H1 (cell line): ENCODE measurements around the gene ITPR3. TPM values are rescaled to one million over a fixed set of nuclear protein-coding genes. Genes with fewer than 3 reads are reported as not detected.

Experiments
- CTCF ChIA-PET: fragments of 300-600 bp; sonication (Branson Sonifier 250); formaldehyde crosslinking; loops from one replicate; lab custom pipeline; 2021; ENCODE audit not compliant: partially characterized antibody; lab: Charles Lee
- POLR2A ChIA-PET: fragments of 300-600 bp; sonication (Branson Sonifier 250); formaldehyde crosslinking; loops from one replicate; lab custom pipeline; 2021; ENCODE audit warnings: inconsistent platforms; ENCODE audit not compliant: partially characterized antibody; lab: Charles Lee
- DNase-seq, 2 experiments: peaks; one replicate each; pipeline versions ENCODE4 v3.0.0 to v3.0.0-alpha.2; 2010 to 2022; ENCODE audit warnings: low spot score in 2 of 2, low read depth in 1 of 2, mixed read lengths in 1 of 2
- FAIRE-seq: peaks from 2 replicates; lab custom pipeline; 2011; peaks lifted over from hg19 to GRCh38; lab: Jason Lieb, UNC
- H2AFZ ChIP-seq: 2 replicates; pipeline ENCODE4 v1.8.1; 2012; ENCODE audit warnings: low read length, inconsistent platforms
- H2AK5ac ChIP-seq: 2 replicates; pipeline ENCODE4 v1.6.1; 2013; ENCODE audit warnings: low read depth, low read length
- H2BK120ac ChIP-seq: replicated peaks from 2 replicates; pipeline ENCODE3; 2013; ENCODE audit warnings: low read depth, low read length, inconsistent platforms
- H2BK12ac ChIP-seq: 2 replicates; pipeline ENCODE4 v1.6.1; 2013; ENCODE audit warnings: low read depth, low read length
- H2BK15ac ChIP-seq: 2 replicates; pipeline ENCODE4 v1.6.1; 2013; ENCODE audit warnings: low read length
- H2BK20ac ChIP-seq: 2 replicates; pipeline ENCODE4 v1.6.1; 2013; ENCODE audit warnings: low read length
- H2BK5ac ChIP-seq: 2 replicates; pipeline ENCODE4 v1.6.1; 2013; ENCODE audit warnings: low read depth, low read length
- H3K14ac ChIP-seq: 2 replicates; pipeline ENCODE4 v1.6.1; 2013; ENCODE audit warnings: inconsistent platforms; ENCODE audit not compliant: insufficient read length
- H3K18ac ChIP-seq: 2 replicates; pipeline ENCODE4 v1.6.1; 2013; ENCODE audit warnings: low read length; ENCODE audit errors: extremely low read depth
- H3K23ac ChIP-seq: 2 replicates; pipeline ENCODE4 v1.6.1; 2013; ENCODE audit warnings: inconsistent platforms; ENCODE audit not compliant: insufficient read length
- H3K23me2 ChIP-seq: 2 replicates; pipeline ENCODE4 v1.6.1; 2013; ENCODE audit warnings: low read depth, low read length
- H3K27ac ChIP-seq: 2 replicates; pipeline ENCODE4 v1.6.1; 2011; ENCODE audit warnings: low read depth, low read length, inconsistent platforms
- H3K27me3 ChIP-seq, 4 experiments: replicated peaks in 1 of 4; 1 replicate in 1 of 4; 2 replicates in 3 of 4; pipeline versions ENCODE4 v1.6.1 to v1.8.1; 2011 to 2013; ENCODE audit warnings: low read length in 3 of 4, mild to moderate bottlenecking in 3 of 4, inconsistent platforms in 2 of 4, mixed read lengths in 2 of 4, moderate library complexity in 1 of 4; ENCODE audit not compliant: control insufficient read depth in 3 of 4, insufficient read depth in 3 of 4; ENCODE audit errors: extremely low read depth in 1 of 4
- H3K36me3 ChIP-seq, 4 experiments: 2 replicates each; pipeline versions ENCODE4 v1.6.1 to v1.8.1; 2011 to 2013; ENCODE audit warnings: mild to moderate bottlenecking in 4 of 4, low read length in 3 of 4, moderate library complexity in 2 of 4, control low read depth in 1 of 4, inconsistent platforms in 1 of 4; ENCODE audit not compliant: insufficient read depth in 4 of 4, control insufficient read depth in 2 of 4
- H3K4ac ChIP-seq: replicated peaks from 2 replicates; pipeline ENCODE3; 2013; ENCODE audit warnings: low read length, low read depth, mixed read lengths, inconsistent platforms; ENCODE audit not compliant: insufficient read length
- H3K4me1 ChIP-seq, 4 experiments: replicated peaks in 1 of 4; 1 replicate in 1 of 4; 2 replicates in 3 of 4; pipeline versions ENCODE4 v1.6.1 to v1.8.1; 2011 to 2013; ENCODE audit warnings: low read length in 3 of 4, inconsistent platforms in 2 of 4, mixed read lengths in 1 of 4; ENCODE audit not compliant: insufficient read depth in 4 of 4, control insufficient read depth in 3 of 4
- H3K4me2 ChIP-seq, 2 experiments: 2 replicates each; pipeline versions ENCODE4 v1.6.1 to v1.8.1; 2011 to 2013; ENCODE audit warnings: low read depth in 2 of 2, low read length in 2 of 2, control low read depth in 1 of 2, inconsistent platforms in 1 of 2, mild to moderate bottlenecking in 1 of 2; ENCODE audit not compliant: insufficient read depth in 1 of 2
- H3K4me3 ChIP-seq, 4 experiments: fragments of 200-600, 300-600 bp in 1 of 4; sonication (generic), shearing (Covaris generic), sonication (Bioruptor Twin) in 1 of 4; 2 replicates each; pipeline versions ENCODE4 v1.5.1 to v1.8.1; 2011 to 2016; ENCODE audit warnings: low read length in 4 of 4, low read depth in 3 of 4, control low read depth in 2 of 4, inconsistent platforms in 2 of 4, mild to moderate bottlenecking in 2 of 4, mixed read lengths in 1 of 4, moderate library complexity in 1 of 4; ENCODE audit not compliant: insufficient read depth in 2 of 4; ENCODE audit errors: extremely low read depth in 1 of 4
- H3K56ac ChIP-seq: replicated peaks from 2 replicates; pipeline ENCODE3; 2013; ENCODE audit warnings: low read depth, mild to moderate bottlenecking, mixed read lengths, low read length, inconsistent platforms; ENCODE audit not compliant: insufficient read length
- H3K79me1 ChIP-seq: 2 replicates; pipeline ENCODE4 v1.6.1; 2013; ENCODE audit warnings: low read depth, low read length, control low read depth
- H3K79me2 ChIP-seq, 2 experiments: 2 replicates each; pipeline versions ENCODE4 v1.6.1 to v1.8.1; 2012 to 2013; ENCODE audit warnings: low read length in 2 of 2, mild to moderate bottlenecking in 2 of 2, inconsistent platforms in 1 of 2; ENCODE audit not compliant: insufficient read depth in 2 of 2, control insufficient read depth in 1 of 2
- H3K9ac ChIP-seq, 4 experiments: replicated peaks in 1 of 4; 1 replicate in 1 of 4; 2 replicates in 3 of 4; pipeline versions ENCODE4 v1.6.1 to v1.8.1; 2011 to 2013; ENCODE audit warnings: low read depth in 3 of 4, low read length in 3 of 4, control low read depth in 2 of 4, mild to moderate bottlenecking in 2 of 4, moderate library complexity in 2 of 4, inconsistent platforms in 1 of 4; ENCODE audit errors: extremely low read depth in 1 of 4
- H3K9me3 ChIP-seq, 2 experiments: 2 replicates each; pipeline versions ENCODE4 v1.6.1 to v1.8.1; 2012 to 2013; ENCODE audit warnings: mild to moderate bottlenecking in 2 of 2, moderate library complexity in 2 of 2, control low read depth in 1 of 2, inconsistent platforms in 1 of 2, low read depth in 1 of 2, low read length in 1 of 2, mixed read lengths in 1 of 2; ENCODE audit not compliant: insufficient read depth in 2 of 2
- H4K20me1 ChIP-seq, 2 experiments: replicated peaks in 1 of 2; 2 replicates each; pipeline versions ENCODE3 to v1.8.1; 2011 to 2013; ENCODE audit warnings: inconsistent platforms in 2 of 2, low read length in 2 of 2, mild to moderate bottlenecking in 1 of 2; ENCODE audit not compliant: insufficient read depth in 2 of 2, control insufficient read depth in 1 of 2
- H4K5ac ChIP-seq: 2 replicates; pipeline ENCODE4 v1.6.1; 2013; ENCODE audit warnings: low read length, low read depth, mixed read lengths, inconsistent platforms; ENCODE audit not compliant: insufficient read length
- H4K8ac ChIP-seq: 2 replicates; pipeline ENCODE4 v1.8.0; 2013; ENCODE audit warnings: mild to moderate bottlenecking, moderate library complexity, low read length, inconsistent platforms; ENCODE audit not compliant: insufficient read depth; ENCODE audit errors: extremely low read depth
- H4K91ac ChIP-seq: replicated peaks from 2 replicates; pipeline ENCODE3; 2013; ENCODE audit warnings: low read length, mixed read lengths, inconsistent platforms; ENCODE audit not compliant: insufficient read length
- ATF3 ChIP-seq: IDR thresholded peaks from 2 replicates; pipeline ENCODE4 v1.6.1; 2011; ENCODE audit warnings: low read depth, mild to moderate bottlenecking, low read length; ENCODE audit not compliant: insufficient read depth
- BACH1 ChIP-seq: IDR thresholded peaks from 2 replicates; pipeline ENCODE4 v1.6.1; 2012; ENCODE audit warnings: low read length, improper control_type of control experiment
- BRCA1 ChIP-seq: IDR thresholded peaks from 2 replicates; pipeline ENCODE4 v1.6.1; 2012; ENCODE audit warnings: low read depth, low read length, improper control_type of control experiment
- JUND ChIP-seq: IDR thresholded peaks from 2 replicates; pipeline ENCODE4 v1.6.1; 2011; ENCODE audit warnings: mild to moderate bottlenecking, improper control_type of control experiment, low read length
- NRF1 ChIP-seq: IDR thresholded peaks from 2 replicates; pipeline ENCODE4 v1.6.1; 2011; ENCODE audit warnings: mild to moderate bottlenecking, low read depth, low read length, improper control_type of control experiment
- RAD21 ChIP-seq, 2 experiments: IDR thresholded peaks in 1 of 2; conservative IDR thresholded peaks in 1 of 2; 2 replicates each; pipeline ENCODE4 v1.6.1; 2011; ENCODE audit warnings: low read depth in 2 of 2, low read length in 2 of 2, improper control_type of control experiment in 1 of 2, inconsistent platforms in 1 of 2, mild to moderate bottlenecking in 1 of 2, moderate library complexity in 1 of 2
- SAP30 ChIP-seq: fragments of 300-600 bp; sonication (generic); IDR thresholded peaks from 2 replicates; pipeline ENCODE4 v1.7.1; 2012; ENCODE audit warnings: low read length, moderate library complexity, mild to moderate bottlenecking, inconsistent platforms; ENCODE audit not compliant: insufficient read depth, insufficient replicate concordance
- SRF ChIP-seq: IDR thresholded peaks from 2 replicates; pipeline ENCODE4 v1.6.1; 2011; ENCODE audit warnings: mild to moderate bottlenecking, low read depth, low read length, moderate library complexity
- TAF1 ChIP-seq: IDR thresholded peaks from 2 replicates; pipeline ENCODE4 v1.6.1; 2011; ENCODE audit warnings: mild to moderate bottlenecking, low read depth, low read length
- WGBS, 2 experiments: shearing (Covaris generic) in 1 of 2; methylation state at CpG; one replicate each; pipeline versions ENCODE4 v1.1.6 to v1.1.7; 2013 to 2015; ENCODE audit warnings: low lambda C conversion rate in 2 of 2, mixed read lengths in 2 of 2, inconsistent platforms in 1 of 2, low coverage in 1 of 2, missing lambda C conversion rate in 1 of 2; ENCODE audit not compliant: insufficient replicate concordance in 2 of 2, insufficient coverage in 1 of 2, insufficient read length in 1 of 2; ENCODE audit errors: extremely low coverage in 1 of 2, missing lambda C conversion rate in 1 of 2; 5-methylcytosine and 5-hydroxymethylcytosine counted together
- polyA plus RNA-seq, 7 experiments: library from polyadenylated mRNA; depleted of rRNA in 3 of 7; stranded (reverse) in 5 of 7; unstranded in 2 of 7; fragments of >200 nt in 5 of 7; fragments of 200-250 nt in 2 of 7; gene quantifications; 1 replicate in 5 of 7; 2 replicates in 1 of 7; 4 replicates in 1 of 7; pipeline versions ENCODE4 v1.2.1 to v1.2.3, GENCODE V29; 2011 to 2013; ENCODE audit warnings: missing spikeins in 2 of 7, mixed read lengths in 2 of 7
- total RNA-seq: library from RNA; stranded (reverse); fragmentation: NEBNext Ultra II Directional; extraction: Animal tissue kit (Norgen Biotek cat#: 25700); gene quantifications from 2 replicates; pipeline ENCODE4 v1.2.1, GENCODE V29; 2021

ITPR3 gene
- total and polyA plus RNA-seq, 2 of the 8 experiments (the other 6 are each of a cell fraction or from before 2014, with no cell fraction given), result 29.1 to 45.7 TPM

GRCh38 chr6:33639559-33639958 is 18.4 kb downstream of the ITPR3 start:
- Histone ChIP-seq H3K14ac (no peak overlapping the region), H3K56ac (no peak overlapping the region), H3K9me3 (no peaks in the 10 kb centered on the region), H3K23me2 (no peaks in the 10 kb centered on the region; the same call in 1 of the 2 replicates), H2BK15ac (no peak overlapping the region), H2BK20ac (no peak overlapping the region), H3K79me1 (peaks cover 6% of the 10 kb centered on the region), H2BK5ac (no peak overlapping the region), H4K20me1 (peaks cover 0 to 15% of the 10 kb centered on the region in 2 experiments), H2AK5ac (no peak overlapping the region), H3K79me2 (peaks cover 6 to 12% of the 10 kb centered on the region in 2 experiments; a peak in 2 of 4 replicates), H3K36me3 (peaks cover 0 to 5% (median 0%) of the 10 kb centered on the region in 4 experiments; a peak in 2 of 8 replicates), H4K8ac (no peak overlapping the region), H3K4ac (no peak overlapping the region), H3K4me3 (no peak overlapping the region), H4K5ac (no peak overlapping the region), H3K9ac (no peak overlapping the region), H3K27me3 (no peaks in the 10 kb centered on the region; a peak in 1 of 7 replicates), H2AFZ (no peak overlapping the region), H3K4me2 (no peak overlapping the region), H3K4me1 (peaks cover 3 to 15% (median 11%) of the 10 kb centered on the region in 4 experiments), H3K23ac (no peak overlapping the region), H2BK120ac (no peak overlapping the region), H4K91ac (no peak overlapping the region), H2BK12ac (no peak overlapping the region), H3K18ac (no peak overlapping the region), H3K27ac (no peak overlapping the region)
- ChIA-PET CTCF (interaction anchor here (1.0 kb wide), 2 partner anchors 33 to 50 kb away, joined by 4 read pairs; no protein-coding TSS in a partner anchor), POLR2A (no interaction called here)
- WGBS, 2 experiments, result 85% methylated on average over 1 of the region's 1 CpG; no CpG with 5 or more reads in 1 of the 2 experiments
- FAIRE-seq, result no peak
- no peak for TF ChIP-seq RAD21 (IDR thresholded peaks at IDR 0.05 in 1 of 2, conservative IDR thresholded peaks at IDR 0.05 in 1 of 2; ENCODE audit: low read depth in 2 of 2, low read length in 2 of 2)
- TF ChIP-seq SRF, result no peak
- TF ChIP-seq ATF3, result no peak
- no peak for TF ChIP-seq TAF1
- TF ChIP-seq NRF1, result no peak
- no peak for TF ChIP-seq BACH1
- no peak for TF ChIP-seq SAP30
- no peak for TF ChIP-seq JUND
- TF ChIP-seq BRCA1, result no peak
- no peak for DNase-seq
